Peyer's patch (tissue), 4 donors: ENCODE data around the gene PIEZO2. TPM values are rescaled to one million over a fixed set of nuclear protein-coding genes. Genes with fewer than 3 reads are reported as not detected.

Experiments
- DNase-seq, 3 donors: peaks; one replicate each; pipeline ENCODE4 v3.0.0-alpha.2; 2017 to 2019
- H3K27ac ChIP-seq, 4 donors: fragments of 200-600 bp; sonication (generic); one replicate each; pipeline ENCODE4 v1.5.1; 2016 to 2019
- H3K27me3 ChIP-seq, 2 donors: fragments of 200-600 bp; sonication (generic); one replicate each; pipeline ENCODE4 v1.5.1; 2019
- H3K36me3 ChIP-seq, 3 donors: fragments of 200-600 bp; sonication (generic); one replicate each; pipeline ENCODE4 v1.5.1; 2016 to 2019
- H3K4me1 ChIP-seq, 4 donors: fragments of 200-600 bp; sonication (generic); one replicate each; pipeline ENCODE4 v1.5.1; 2016 to 2019
- H3K4me3 ChIP-seq, 4 donors: fragments of 200-600 bp; sonication (generic); 1 replicate in 3 of 4; 2 replicates in 1 of 4; pipeline ENCODE4 v1.5.1; 2016 to 2019; ENCODE audit warnings: mild to moderate bottlenecking in 1 of 4
- H3K9me3 ChIP-seq, 4 donors: fragments of 200-600 bp; sonication (generic); one replicate each; pipeline ENCODE4 v1.5.1; 2016 to 2019; ENCODE audit warnings: mild to moderate bottlenecking in 1 of 4
- POLR2A ChIP-seq, 2 donors: fragments of 450-650 bp; IDR thresholded peaks; one replicate each; pipeline ENCODE4 v1.5.1; 2017; ENCODE audit warnings: antibody characterized with exemption in 2 of 2, mild to moderate bottlenecking in 2 of 2, moderate library complexity in 2 of 2
- total RNA-seq, 4 donors: library from RNA; depleted of rRNA; stranded (reverse); fragments of >200 nt; gene quantifications; one replicate each; pipeline ENCODE4 v1.1.0, GENCODE V29; 2016
- TF ChIP-seq, protein P1 (sequence below), 6 experiments: fragments of 450-650 bp in 4 of 6; fragments of 200-600 bp in 2 of 6; sonication (generic) in 1 of 6; IDR thresholded peaks; one replicate each; pipeline ENCODE4 v1.5.1; 2017 to 2019; ENCODE audit warnings: antibody characterized with exemption in 6 of 6, mild to moderate bottlenecking in 3 of 6, moderate library complexity in 1 of 6

PIEZO2 gene
- total RNA-seq, 4 donors from 2014 or later = 0.85 to 5.8 (median 4.5) TPM

DNA sequence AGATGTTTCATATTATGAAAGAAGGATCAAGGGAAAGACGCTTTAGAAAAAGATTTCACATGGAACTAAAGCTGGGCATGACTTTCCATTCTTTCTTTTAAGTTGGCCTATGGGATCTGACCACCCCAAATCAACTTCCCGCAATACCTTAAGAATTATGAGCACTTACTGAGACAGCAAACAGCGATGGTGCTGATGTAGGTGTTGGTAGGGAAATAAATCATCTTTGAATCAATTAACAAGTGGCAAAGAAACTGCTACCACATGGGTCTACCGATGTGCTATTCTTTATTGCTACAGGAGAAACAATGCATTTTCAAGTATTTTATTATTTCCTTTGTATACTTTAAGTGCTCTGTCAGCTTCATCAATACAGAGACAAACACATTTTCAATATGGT, 239.6 kb downstream of the PIEZO2 start:
- Histone ChIP-seq H3K27me3 (no peaks in the 10 kb centered on the region), H3K9me3 (no peaks in the 10 kb centered on the region), H3K27ac (no peak overlapping the region), H3K4me1 (no peaks in the 10 kb centered on the region), H3K4me3 (no peak overlapping the region), H3K36me3 (no peaks in the 10 kb centered on the region)
- DNase-seq = no peak
- TF ChIP-seq POLR2A (IDR thresholded peaks at IDR 0.05) = no peak
- TF ChIP-seq, protein P1, sequence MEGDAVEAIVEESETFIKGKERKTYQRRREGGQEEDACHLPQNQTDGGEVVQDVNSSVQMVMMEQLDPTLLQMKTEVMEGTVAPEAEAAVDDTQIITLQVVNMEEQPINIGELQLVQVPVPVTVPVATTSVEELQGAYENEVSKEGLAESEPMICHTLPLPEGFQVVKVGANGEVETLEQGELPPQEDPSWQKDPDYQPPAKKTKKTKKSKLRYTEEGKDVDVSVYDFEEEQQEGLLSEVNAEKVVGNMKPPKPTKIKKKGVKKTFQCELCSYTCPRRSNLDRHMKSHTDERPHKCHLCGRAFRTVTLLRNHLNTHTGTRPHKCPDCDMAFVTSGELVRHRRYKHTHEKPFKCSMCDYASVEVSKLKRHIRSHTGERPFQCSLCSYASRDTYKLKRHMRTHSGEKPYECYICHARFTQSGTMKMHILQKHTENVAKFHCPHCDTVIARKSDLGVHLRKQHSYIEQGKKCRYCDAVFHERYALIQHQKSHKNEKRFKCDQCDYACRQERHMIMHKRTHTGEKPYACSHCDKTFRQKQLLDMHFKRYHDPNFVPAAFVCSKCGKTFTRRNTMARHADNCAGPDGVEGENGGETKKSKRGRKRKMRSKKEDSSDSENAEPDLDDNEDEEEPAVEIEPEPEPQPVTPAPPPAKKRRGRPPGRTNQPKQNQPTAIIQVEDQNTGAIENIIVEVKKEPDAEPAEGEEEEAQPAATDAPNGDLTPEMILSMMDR (IDR thresholded peaks at IDR 0.05) = no peak

DNA sequence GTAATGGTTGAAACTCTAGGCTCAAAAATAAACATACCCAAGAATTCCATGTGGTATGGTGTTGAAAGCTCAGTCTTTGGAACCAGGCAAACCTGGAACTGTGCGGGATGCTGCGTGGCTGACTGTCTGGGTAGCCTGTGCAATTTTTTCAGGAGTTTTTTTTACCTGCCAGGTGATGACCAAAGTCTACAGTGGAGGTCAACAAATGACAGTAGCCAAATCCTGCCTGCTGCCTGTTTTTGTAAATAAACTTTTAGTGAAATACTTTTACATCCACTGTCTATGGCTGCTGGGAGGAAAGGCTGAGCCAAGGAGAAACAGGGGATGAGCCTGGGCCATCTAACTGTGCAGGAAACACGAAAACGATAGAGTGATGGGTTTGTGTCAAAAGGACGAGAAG, 240.6 kb downstream of the PIEZO2 start:
- Histone ChIP-seq H3K4me1 (no peaks in the 10 kb centered on the region), H3K36me3 (no peaks in the 10 kb centered on the region)
- TF ChIP-seq, protein P1 (IDR thresholded peaks at IDR 0.05) = no peak

DNA sequence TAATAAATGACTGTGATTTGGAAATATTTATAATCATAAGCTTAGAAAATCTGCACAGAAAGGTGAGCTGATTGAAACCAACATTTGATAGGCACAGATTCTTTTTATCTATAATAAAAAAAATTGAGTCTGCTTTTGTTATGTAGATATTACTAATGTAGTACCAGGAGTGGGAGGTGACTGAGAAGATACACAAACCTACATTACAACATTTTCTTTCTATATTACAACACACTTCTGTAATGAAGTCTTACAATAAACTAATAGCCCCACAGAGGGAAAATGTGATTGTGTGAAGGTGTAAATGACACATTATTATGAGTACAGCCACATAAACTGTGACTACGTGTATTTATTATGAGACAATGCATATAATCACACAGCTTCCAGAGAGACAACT, 241.6 kb downstream of the PIEZO2 start:
- H3K4me1 ChIP-seq = no peaks in the 10 kb centered on the region
- no peak overlapping the region for H3K27ac ChIP-seq
- no peak overlapping the region for H3K4me3 ChIP-seq
- H3K36me3 ChIP-seq = no peaks in the 10 kb centered on the region
- no peaks in the 10 kb centered on the region for H3K27me3 ChIP-seq
- H3K9me3 ChIP-seq = no peaks in the 10 kb centered on the region
- DNase-seq = no peak
- no peak for TF ChIP-seq POLR2A (IDR thresholded peaks at IDR 0.05)
- TF ChIP-seq, protein P1 (IDR thresholded peaks at IDR 0.05) = no peak

More for the DNA sequence above, 240.6 kb downstream of the PIEZO2 start:
- no peaks in the 10 kb centered on the region for H3K27me3 ChIP-seq
- H3K9me3 ChIP-seq = no peaks in the 10 kb centered on the region
- no peak overlapping the region for H3K4me3 ChIP-seq
- no peak overlapping the region for H3K27ac ChIP-seq
- no peak for DNase-seq

DNA sequence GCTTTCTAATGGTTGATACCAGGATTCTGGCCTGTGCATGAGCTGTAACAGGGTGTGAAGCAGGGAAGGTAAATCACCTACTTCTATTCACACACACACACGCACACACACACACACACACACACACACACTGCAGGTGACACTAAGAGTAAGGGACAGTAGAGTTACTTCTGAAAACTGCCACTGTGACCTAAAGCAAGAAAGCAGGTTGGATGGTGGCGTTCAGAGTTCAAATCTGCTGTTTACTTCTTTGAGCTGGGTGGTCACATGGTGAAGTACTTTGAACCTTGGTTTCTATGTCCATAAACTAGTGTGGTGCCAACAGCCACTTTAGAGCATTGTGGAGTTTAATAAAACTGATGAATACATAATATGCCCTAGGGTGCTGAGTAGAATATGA, 248.0 kb downstream of the PIEZO2 start:
- Histone ChIP-seq H3K36me3 (no peaks in the 10 kb centered on the region), H3K27ac (no peak overlapping the region), H3K9me3 (no peaks in the 10 kb centered on the region), H3K4me3 (no peak overlapping the region), H3K27me3 (no peaks in the 10 kb centered on the region), H3K4me1 (no peaks in the 10 kb centered on the region)
- TF ChIP-seq POLR2A (IDR thresholded peaks at IDR 0.05) = no peak
- TF ChIP-seq, protein P1 (IDR thresholded peaks at IDR 0.05) = no peak
- no peak for DNase-seq

DNA sequence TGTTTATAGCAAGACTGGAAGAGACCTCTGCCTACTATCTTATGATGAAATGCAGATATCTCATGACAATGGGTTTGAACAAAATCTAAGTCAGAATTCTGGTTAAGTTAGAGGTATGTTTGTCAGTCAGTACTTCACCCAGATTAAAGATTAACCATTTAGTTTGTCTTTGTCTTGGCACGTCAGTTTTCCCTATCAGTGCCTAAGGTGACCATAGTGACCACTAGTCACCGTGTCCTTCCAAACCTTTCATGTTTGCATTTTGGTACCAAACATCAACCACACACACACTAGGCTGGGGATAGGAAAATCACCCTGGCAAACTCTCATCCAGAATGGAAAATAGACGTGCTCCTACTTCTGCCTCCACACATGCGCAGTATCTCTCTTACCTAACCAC, 248.9 kb downstream of the PIEZO2 start:
- Histone ChIP-seq H3K4me1 (no peaks in the 10 kb centered on the region), H3K27me3 (no peaks in the 10 kb centered on the region), H3K9me3 (no peaks in the 10 kb centered on the region), H3K27ac (no peak overlapping the region), H3K36me3 (no peaks in the 10 kb centered on the region), H3K4me3 (no peak overlapping the region)
- no peak for DNase-seq
- no peak for TF ChIP-seq POLR2A (IDR thresholded peaks at IDR 0.05)
- TF ChIP-seq, protein P1 (IDR thresholded peaks at IDR 0.05) = no peak

DNA sequence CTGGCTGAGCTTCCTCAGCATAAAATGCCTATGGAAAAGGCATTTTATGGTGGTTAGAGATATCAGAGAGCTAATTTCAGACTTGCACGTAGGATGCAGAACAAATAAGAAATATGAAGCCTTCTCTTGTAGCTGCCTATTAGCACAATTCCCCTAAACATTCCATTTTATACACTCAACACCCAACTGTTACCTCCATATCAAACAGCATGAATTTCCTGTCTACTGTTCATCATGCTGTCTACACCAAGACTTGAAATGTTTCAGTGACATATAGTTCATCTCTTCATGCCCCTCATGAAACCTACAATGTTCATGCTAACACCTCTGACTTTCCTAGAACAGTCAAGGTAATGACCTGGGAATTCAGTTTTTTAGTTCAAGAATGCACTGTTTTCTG, 249.9 kb downstream of the PIEZO2 start:
- Histone ChIP-seq H3K4me3 (no peak overlapping the region), H3K27me3 (no peaks in the 10 kb centered on the region), H3K36me3 (no peaks in the 10 kb centered on the region), H3K27ac (no peak overlapping the region), H3K4me1 (no peaks in the 10 kb centered on the region), H3K9me3 (no peaks in the 10 kb centered on the region)
- TF ChIP-seq, protein P1 (IDR thresholded peaks at IDR 0.05) = no peak
- TF ChIP-seq POLR2A (IDR thresholded peaks at IDR 0.05) = no peak
- DNase-seq = no peak
